HG03460 (cell line): Measurements from ENCODE around the gene AGO1.
A peak's percentile ranks its signal among the peaks of the same experiment; 100 is the strongest.
"Not testable (repeated sequence)": the region's sequence is repeated elsewhere in the genome, so short reads cannot be mapped to it uniquely, and the experiment has no call there.

Source experiments
- ATAC-seq: cut with Tn5 transposase; IDR thresholded peaks from one replicate; pipeline ENCODE4 v1.9.1; 2021; ENCODE audit not compliant: unreplicated experiment

AGO1 gene

DNA sequence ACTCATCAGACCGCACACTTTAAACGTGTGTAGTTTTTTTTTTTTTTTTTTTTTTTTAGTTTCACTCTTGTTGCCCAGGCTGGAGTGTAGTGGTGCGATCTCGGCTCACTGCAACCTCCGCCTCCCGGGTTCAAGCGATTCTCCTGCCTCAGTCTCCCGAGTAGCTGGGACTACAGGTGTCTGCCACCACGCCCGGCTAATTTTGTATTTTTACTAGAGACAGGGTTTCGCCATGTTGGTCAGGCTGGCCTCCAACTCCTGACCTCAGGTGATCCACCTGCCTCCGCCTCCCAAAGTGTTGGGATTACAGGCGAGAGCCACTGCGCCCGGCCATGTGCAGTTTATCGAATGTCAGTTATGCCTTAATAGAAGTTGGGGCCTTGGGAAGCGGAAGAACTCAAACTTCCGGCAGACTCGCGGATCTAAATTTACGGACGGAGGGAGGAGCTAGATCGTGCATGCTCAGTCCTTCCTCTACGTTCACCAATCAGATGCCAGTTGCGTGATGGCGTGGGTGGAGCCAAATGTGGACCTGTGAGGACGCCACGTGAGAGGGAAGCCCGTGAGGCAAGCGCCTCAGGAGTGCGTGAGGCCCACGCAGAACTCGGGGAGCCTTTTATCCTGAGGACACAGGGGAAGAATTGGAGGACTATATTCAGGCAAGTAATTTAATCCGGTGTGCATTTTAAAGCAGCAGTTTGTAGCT lies 13.6 kb upstream of the AGO1 start:
- not testable (repeated sequence) for ATAC-seq

DNA sequence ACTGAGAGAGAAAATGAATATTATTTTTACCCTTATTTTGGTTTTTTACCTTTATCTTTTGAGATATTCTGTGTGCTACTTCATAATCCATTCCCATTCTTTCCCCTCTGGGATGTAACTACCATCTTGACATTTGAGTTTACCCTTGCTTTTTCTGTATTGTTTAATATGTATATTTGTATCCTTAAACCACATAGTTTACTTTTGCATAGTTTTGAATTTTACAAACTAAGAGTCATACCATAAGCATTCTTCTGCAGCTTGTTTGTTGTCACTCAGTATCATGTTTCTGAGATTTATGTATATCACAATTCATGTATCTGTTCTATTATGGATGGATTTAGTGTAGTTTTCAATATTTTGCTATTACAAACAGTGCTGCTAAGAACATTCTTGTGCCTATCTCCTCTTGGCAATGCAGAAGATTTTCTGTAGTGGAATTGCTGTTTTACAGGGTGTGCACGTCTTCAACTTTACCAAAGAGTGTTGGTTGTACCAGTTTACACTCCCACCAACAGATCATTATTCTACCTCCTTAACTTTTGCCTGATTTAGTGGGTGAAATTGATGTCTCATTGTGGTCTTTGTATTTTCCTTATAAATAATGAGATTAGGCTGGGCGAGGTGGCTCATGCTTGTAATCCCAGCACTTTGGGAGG lies 12.2 kb upstream of the AGO1 start:
- ATAC-seq = no peak

DNA sequence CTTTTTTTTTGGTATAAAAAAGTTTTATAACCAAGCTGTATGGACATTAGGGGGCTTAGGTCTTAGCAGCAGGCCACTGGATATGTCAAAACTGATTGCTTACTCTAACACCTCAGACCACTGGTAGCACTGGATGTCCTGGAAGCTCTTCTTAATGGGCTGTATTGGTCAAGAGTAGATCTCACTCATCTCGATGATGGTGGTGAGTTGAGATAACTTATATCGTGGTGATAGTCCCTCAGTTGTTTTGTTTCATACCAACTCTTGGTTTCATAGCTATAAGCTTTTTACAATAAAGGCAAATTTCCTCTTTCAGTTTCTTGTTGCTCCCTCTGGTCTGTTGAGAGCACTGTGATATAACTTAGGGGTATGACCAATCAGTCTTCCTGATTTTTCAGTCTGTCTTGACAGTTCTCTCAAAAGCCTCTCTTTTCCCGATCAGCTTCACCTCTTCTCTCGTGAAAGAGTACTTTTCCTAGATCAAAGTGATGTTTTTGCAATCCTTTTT lies 9.7 kb upstream of the AGO1 start:
- no peak for ATAC-seq

DNA sequence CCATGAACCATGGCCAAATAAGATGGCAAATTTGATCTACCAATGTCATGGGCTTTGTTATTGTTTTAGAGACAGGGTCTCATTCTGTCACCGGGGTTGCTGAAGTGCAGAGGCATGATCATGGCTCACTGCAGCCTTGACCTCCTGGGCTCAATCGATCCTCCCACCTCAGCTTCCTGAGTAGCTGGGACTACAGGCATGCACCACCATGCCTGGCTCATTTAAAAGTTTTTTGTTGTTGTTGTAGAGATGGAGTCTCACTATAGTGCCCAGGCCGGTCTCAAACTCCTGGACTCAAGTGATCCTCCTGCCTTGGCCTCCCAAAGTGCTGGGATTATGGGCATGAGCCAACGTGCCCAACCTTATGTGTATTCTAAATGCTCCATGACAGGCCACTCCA lies 8.9 kb upstream of the AGO1 start:
- ATAC-seq = not testable (repeated sequence)

DNA sequence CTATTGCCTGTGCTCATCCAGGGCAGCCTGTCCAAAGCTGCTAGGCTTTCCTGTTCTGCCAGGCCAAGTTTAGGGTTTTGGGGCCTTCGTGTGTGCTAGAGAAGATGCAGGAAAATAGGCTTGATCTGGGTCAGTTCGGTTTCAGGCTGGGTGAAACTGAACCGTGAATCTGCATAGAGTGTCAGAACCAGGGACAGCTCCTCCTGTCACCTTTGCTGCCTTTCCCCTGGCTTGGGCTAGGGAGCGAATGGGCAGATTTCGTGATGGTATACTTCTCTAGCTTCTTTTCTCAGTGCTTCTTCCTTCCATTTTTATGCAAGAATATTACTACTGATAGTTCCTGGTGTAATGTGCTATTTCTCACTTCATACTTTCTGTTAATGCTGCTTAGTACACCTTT lies 6.0 kb upstream of the AGO1 start:
- ATAC-seq = no peak

DNA sequence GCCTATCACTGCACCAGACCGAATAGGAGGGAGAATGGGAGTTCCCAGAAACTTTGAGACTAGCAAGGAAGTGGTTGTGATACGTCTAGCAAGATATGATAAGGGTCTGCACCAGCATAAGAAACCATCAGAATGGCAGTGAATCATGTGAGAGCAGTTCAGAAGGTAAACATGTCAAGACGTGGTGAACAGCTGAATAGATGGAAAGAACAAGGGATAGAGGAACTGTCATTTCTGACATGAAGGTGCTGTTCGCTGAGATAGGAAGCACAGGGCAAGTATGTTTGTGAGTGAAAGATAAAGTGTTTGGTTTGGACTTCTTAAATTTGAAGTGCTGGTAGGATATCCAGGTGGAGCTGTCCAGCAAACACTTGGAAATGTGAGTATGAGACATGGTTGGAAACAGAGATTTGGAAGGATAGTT lies 1.1 kb upstream of the AGO1 start:
- ATAC-seq = no peak

DNA sequence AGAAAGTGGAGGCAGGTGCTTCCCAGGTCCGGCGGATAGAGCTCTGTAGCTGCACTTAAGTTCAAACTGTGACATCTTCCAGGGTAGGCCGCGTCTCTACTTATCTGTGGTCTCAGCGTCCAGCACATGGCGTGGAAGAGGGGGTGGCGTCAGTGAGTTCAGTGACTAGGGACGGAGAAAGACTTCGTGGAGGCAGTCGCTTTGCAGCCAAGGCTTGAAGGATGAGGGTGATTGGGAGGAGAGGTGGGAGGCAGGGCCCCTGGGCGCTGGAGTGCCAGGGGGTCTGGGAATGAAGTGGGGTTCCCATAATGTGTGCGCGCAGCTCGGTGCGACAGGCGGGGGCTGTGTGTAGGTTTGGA lies 444 bp upstream of the AGO1 start:
- no peak for ATAC-seq

DNA sequence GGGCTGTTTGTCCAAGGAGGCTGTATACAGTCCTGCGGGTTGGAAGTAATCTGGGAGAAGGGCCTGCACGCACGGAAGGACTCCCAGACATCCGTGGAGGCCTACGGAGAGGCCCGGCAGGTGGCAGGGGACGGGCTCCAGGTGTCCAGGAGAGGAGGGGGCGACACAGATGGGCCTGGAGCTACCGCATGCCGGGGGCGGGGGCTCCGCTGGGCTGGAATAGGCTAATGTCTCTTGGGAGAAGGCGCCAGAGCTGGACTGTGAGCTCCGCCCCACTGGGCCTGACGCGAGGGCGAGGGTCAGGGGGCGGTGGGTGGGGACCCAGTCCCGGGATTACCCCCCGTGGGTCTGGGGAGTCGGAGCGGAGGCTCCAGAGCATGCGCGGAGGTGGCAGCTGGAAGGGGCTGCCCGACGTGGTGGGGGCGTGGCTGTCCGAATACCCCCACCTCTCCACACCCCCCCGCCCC lies 659 bp downstream of the AGO1 start:
- ATAC-seq = peak; percentile 18

DNA sequence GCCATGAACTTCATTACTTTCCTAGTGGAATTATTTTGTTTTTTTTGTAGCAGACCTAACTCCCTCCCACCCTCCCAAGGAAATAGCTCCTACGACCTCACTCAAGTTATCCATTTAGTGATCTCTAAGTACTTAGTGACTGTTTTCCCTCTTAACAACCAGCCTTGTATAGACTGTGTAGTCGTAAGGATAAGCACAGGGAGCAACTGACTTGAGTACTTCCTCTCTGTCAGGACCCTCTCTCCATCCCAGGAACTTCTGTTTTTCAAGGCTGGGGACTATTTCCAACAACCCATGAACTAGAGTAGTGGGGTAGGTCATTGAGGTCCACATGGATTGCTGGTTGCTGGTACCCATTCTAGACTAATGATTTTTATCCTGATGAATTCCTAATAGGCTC lies 1.9 kb downstream of the AGO1 start:
- no peak for ATAC-seq

DNA sequence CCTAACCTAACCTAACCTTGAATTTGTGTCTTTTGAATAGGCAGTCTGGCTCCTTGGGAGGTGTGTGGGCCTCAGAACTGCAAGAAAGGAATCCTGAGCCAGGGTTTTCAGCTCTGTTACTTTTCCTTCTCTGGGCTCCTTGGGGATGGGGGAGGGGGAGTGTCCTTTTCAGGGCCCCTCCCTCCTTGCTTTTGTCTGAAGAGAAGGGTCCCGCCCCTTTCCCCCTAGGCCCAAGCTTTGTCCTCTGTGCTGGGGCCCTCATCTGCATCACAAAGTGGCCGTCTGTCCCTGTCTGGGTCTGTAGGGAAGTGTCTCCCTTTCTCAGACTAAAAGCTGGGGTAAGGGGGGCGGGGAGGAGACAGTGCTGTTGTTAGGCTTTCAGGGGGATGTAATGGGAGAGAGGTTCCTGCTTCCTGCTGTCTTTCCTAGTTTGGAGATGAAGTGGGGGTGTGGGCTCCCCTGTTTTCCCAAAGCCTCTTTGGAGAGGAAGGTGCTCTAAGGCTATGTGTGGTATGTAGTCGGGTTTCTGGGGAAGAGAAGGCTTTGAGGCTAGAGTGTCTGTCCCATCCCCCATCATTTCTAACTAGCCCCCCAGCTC lies 3.1 kb downstream of the AGO1 start:
- ATAC-seq = no peak

DNA sequence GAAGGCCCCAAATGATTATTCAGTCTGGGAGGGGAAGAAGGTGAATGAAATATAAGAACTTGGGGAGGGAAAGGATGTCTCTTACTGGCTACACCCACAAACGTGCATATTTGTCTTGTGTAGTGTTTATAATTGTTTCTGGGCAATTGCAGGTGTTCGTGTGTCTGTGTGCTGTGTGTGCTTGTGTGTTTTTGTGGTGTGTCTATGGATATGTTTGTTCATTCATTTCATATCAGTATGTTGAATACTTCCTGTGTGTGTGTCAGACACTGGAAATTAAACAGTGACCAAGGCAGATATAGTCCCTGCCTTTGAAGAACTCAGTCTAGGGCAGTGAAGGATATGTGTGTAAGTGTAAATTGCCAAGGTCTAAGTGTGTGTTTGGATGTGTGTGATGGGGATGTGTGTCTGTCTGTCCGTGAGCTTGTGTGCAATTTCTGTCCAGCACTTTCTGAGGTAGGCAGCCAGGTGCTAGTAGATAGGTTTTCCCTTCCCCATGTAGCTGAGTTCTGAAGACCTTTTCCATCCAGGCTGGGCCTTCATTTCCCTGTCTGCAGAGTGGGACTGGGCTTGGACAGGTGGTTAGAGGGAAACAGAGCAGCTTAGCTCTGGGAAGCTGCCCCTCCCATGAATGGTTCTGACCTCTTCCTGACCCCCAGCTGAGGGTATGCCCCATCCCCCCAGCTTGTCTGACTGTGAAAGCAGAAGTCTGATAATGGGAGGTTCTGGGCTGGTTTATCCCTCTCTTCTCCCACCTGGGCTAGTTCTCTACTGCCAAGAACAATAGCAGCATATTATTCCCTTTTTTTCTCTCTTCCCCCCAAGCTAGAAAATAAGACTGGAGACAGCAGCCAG lies 3.8 kb downstream of the AGO1 start:
- no peak for ATAC-seq

DNA sequence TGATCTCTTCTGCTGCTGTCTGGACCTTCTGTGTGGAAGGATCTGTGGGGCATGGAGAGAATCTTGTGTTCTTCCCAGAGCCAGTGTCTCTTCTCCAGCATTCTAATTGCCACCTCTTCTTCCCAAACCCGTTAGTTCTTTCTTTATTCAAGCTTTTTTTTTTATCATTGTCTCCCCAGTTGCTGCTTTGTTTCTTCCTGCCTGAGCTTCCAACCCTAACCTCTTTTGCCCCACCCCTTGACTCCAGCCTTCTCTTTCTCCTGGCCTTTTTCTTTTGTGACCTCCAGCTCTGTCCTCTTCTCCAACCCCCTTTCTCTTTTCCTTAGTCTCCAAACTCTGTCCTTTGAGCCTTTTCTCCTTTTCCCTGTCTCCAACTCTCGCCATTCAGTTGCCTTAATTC lies 4.5 kb downstream of the AGO1 start:
- ATAC-seq = no peak

DNA sequence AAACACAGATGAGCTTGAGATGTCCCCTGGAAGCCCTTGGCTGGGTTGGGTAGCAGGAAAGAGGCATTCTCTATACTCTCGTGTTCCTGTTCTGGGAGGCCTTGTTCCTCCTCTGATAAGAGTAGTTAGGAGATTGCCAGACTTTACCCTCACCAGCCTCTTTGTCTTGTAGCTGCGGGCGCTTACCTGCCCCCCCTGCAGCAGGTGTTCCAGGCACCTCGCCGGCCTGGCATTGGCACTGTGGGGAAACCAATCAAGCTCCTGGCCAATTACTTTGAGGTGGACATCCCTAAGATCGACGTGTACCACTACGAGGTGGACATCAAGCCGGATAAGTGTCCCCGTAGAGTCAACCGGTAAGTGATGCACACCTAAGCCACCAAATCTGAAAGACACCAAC lies 5.2 kb downstream of the AGO1 start:
- ATAC-seq = no peak

DNA sequence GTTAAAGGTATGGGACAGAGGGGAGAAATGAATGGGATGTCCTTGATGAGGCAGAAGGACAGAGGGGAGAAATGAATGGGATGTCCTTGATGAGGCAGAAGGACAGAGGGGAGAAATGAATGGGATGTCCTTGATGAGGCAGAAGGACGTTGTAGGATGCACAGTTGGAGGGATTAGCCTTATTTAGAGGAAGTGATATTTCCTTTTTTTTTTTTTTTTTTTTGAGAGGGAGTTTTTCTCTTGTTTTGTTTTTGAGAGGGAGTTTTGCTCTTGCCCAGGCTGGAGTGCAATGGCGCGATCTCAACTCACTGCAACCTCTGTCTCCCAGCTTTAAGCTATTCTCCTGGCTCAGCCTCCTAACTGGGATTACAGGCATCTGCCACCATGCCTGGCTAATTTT lies 6.0 kb downstream of the AGO1 start:
- ATAC-seq = not testable (repeated sequence)

DNA sequence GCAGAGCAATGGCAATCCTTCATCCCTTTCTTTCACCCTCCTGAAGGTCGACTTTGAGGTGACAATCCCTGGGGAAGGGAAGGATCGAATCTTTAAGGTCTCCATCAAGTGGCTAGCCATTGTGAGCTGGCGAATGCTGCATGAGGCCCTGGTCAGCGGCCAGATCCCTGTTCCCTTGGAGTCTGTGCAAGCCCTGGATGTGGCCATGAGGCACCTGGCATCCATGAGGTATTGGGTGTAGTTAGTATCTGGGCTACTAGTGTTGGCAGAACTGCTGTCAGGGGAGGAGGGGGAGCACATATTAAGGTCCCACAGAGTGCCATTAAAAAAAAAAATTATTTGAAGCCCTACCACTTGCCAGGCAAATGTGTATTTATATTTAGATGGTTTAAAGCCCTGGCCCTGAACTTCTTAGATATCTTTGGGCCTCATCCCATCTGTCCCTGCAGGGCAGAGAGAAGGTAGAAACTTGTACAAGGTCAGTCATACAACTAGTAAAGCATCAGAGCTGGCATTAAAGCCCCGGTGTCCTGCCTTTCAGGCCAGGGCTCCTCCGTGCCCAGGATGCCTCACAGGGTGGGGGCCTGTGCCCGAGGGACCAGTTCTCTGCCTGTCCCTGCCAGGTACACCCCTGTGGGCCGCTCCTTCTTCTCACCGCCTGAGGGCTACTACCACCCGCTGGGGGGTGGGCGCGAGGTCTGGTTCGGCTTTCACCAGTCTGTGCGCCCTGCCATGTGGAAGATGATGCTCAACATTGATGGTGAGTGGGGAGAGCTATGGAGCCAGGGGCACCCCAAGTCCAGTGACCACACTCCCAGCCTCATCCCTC lies 10.3 kb downstream of the AGO1 start:
- ATAC-seq = no peak

DNA sequence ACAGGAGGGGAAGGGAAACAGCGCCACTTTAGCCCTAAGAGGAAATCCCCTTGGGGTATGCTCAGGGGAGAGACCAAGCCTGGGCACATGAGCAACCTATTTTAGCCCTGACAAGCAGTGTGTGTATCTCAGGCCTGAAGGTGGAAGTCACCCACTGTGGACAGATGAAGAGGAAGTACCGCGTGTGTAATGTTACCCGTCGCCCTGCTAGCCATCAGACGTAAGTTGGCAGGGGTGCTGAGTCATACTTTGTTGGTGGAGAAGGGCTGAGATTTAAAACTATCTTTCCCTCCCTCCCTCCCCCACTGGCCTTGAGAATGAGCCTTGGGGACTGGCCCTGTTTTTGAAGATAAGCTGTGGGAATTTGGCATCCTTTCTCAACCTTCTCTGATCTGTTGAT lies 11.2 kb downstream of the AGO1 start:
- peak; percentile 75 for ATAC-seq

DNA sequence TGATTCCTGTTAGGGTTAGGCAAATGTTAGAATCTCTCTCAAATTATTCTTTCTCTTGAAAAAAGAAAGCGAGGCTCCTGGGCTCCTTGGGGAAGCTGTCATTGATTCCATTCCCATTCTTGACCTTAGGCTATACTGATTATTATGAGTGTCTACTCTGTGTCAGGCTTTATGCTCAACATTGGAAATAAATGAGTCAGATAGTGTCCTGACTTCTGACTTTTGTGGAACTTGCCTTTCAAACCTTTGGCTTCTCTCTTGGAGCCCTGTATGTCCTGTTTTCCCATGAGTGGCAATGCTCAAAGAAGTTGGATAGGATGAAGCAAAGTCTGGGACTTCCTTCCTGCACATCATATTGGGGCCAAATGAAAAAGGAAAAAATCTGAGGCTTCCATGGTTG lies 11.6 kb downstream of the AGO1 start:
- ATAC-seq = no peak

DNA sequence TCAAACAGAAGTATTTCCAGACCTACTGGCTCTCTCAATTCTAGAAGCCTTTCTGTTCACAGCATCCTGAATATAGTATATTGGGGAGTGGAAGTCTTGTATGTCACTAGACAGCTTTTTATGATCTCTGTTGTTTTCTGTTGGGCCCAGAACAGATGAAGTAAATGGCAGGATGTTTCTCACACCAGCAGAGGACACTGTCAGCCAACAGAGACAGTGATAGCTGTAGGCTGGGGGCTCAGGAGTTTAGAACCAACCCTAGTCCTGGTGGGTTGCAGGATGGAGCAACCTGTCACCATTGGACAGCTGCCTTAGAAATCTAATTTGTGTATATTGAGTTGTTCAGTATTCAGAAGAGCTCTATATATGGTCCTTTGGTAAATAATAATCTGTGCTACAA lies 16.9 kb downstream of the AGO1 start:
- no peak for ATAC-seq

DNA sequence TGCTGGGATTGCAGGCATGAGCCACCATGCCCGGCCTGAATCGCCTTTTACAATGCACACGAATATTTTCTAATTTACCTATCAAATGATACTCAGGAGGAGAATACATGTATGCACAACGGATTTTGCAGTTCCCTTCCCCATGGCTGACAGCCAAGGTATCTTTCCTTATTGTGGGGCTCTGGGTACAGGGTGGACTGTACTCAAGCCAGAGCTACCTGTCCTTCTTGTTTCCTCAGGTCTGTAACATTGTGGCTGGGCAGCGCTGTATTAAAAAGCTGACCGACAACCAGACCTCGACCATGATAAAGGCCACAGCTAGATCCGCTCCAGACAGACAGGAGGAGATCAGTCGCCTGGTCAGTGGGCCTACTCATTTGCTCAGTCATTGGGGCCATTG lies 18.2 kb downstream of the AGO1 start:
- no peak for ATAC-seq

DNA sequence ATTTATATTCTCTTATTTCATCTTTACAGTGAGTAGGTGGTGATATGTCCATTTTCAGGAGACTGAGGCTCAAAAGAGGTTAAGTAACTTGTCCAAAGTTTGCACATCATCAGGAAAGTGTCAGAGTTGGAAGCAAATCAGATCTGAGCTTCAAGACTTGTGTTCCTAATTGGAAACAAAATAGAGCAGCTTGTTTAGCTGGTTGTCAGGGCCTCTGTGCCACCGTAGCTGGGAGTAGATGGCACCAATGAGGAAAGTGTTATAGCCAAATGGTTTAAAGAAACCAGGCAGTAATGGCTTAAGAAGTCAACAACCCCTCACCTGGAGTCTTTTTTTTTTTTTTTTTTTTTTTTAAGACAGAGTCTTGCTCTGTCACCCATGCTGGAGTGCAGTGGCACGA lies 19.7 kb downstream of the AGO1 start:
- ATAC-seq = no peak

DNA sequence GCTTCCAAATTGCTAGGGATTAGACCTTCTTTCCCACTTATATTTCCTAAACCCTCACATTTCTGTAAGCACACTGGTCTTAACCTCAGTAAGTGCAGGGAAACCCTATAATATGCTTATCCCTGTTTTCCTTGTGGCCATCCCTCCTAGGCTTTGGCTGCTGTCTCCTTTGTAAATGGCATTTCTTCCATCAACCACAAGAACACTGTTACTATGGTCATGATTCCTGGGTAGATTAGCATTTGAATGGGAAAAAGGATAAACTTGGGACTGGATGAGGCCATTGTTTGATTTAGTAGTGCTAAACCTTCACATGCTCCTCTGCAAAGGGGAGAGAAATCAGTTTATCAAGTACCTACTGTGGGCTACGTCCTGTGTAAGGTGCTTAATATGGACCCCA lies 31.7 kb downstream of the AGO1 start:
- ATAC-seq = no peak
